Neural cell (in vitro differentiated cells): ENCODE measurements around the gene PTPRG.

ENCODE experiments used
- EP300 ChIP-seq: fragments of 450-650 bp; conservative IDR thresholded peaks from 2 replicates; pipeline ENCODE4 v1.6.1; 2014; ENCODE audit warnings: antibody characterized with exemption, mild to moderate bottlenecking, moderate library complexity; ENCODE audit not compliant: poor library complexity, severe bottlenecking
- POLR2AphosphoS5 ChIP-seq: IDR thresholded peaks from 2 replicates; pipeline ENCODE4 v1.6.1; 2012
- TAF1 ChIP-seq: IDR thresholded peaks from 2 replicates; pipeline ENCODE4 v1.6.1; 2012; ENCODE audit warnings: low read depth
- TF ChIP-seq, protein P1 (sequence below): fragments of 450-650 bp; IDR thresholded peaks from 2 replicates; pipeline ENCODE4 v1.5.1; 2014; ENCODE audit warnings: antibody characterized with exemption, mild to moderate bottlenecking, moderate library complexity; ENCODE audit not compliant: poor library complexity, severe bottlenecking

DNA sequence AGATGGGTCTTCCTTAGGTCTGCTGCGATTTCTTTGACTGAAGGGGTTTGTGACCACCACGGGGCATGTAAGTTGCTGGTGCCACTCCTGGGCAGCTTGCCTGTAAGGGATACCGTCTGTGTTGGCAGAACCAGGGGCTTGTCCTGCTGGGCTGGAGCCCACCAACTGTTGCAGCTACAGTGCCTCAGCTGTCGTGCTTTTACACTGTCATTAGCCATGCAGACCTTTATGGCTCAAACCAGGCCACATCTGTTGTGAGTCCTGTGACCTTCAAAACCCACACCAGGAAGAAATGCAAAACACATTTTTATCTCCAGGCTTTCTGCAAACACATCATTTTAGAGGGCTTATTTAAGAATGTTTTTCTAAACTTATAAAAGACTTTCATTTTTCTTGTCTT, 168.7 kb downstream of the PTPRG start:
- TF ChIP-seq, protein P1, sequence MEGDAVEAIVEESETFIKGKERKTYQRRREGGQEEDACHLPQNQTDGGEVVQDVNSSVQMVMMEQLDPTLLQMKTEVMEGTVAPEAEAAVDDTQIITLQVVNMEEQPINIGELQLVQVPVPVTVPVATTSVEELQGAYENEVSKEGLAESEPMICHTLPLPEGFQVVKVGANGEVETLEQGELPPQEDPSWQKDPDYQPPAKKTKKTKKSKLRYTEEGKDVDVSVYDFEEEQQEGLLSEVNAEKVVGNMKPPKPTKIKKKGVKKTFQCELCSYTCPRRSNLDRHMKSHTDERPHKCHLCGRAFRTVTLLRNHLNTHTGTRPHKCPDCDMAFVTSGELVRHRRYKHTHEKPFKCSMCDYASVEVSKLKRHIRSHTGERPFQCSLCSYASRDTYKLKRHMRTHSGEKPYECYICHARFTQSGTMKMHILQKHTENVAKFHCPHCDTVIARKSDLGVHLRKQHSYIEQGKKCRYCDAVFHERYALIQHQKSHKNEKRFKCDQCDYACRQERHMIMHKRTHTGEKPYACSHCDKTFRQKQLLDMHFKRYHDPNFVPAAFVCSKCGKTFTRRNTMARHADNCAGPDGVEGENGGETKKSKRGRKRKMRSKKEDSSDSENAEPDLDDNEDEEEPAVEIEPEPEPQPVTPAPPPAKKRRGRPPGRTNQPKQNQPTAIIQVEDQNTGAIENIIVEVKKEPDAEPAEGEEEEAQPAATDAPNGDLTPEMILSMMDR: no peak
- TF ChIP-seq TAF1 (no peak), POLR2AphosphoS5 (no peak), EP300 (no peak)
